Neural crest cell (in vitro differentiated cells): ENCODE measurements around the gene TM9SF3. TPM values are rescaled to one million over a fixed set of nuclear protein-coding genes. Genes with fewer than 3 reads are reported as not detected.
A peak's percentile ranks its signal among the peaks of the same experiment; 100 is the strongest.

Experiments used
- DNase-seq: peaks from one replicate; pipeline ENCODE4 v3.0.0; 2021; ENCODE audit warnings: low read depth, mixed read lengths, low spot score
- H3K27ac Mint-ChIP-seq: one replicate; pipeline ENCODE4 v1.8.0; 2021; ENCODE audit warnings: mild to moderate bottlenecking, mixed read lengths; ENCODE audit not compliant: unreplicated experiment
- H3K27me3 Mint-ChIP-seq: 2 replicates; pipeline ENCODE4 v1.8.0; 2021; ENCODE audit warnings: low read depth, mild to moderate bottlenecking, mixed read lengths
- H3K36me3 Mint-ChIP-seq: 2 replicates; pipeline ENCODE4 v1.8.0; 2021; ENCODE audit warnings: low read depth, mild to moderate bottlenecking, mixed read lengths
- H3K4me1 Mint-ChIP-seq: 2 replicates; pipeline ENCODE4 v1.8.0; 2021; ENCODE audit warnings: mixed read lengths
- H3K4me3 Mint-ChIP-seq: one replicate; pipeline ENCODE4 v1.8.0; 2021; ENCODE audit warnings: mild to moderate bottlenecking, mixed read lengths
- H3K9me3 Mint-ChIP-seq: 2 replicates; pipeline ENCODE4 v1.8.0; 2021; ENCODE audit warnings: mixed read lengths
- total RNA-seq: library from RNA; stranded (reverse); gene quantifications from 2 replicates; pipeline ENCODE4 v1.2.1, GENCODE V29; 2021
- TF ChIP-seq, protein P1 (sequence below): fragments of 200-600 bp; sonication (generic); conservative IDR thresholded peaks from 2 replicates; pipeline ENCODE4 v1.5.0; 2021; ENCODE audit warnings: antibody characterized with exemption, mild to moderate bottlenecking

TM9SF3 gene
- total RNA-seq, 1 donor from 2014 or later, result 110 TPM

DNA sequence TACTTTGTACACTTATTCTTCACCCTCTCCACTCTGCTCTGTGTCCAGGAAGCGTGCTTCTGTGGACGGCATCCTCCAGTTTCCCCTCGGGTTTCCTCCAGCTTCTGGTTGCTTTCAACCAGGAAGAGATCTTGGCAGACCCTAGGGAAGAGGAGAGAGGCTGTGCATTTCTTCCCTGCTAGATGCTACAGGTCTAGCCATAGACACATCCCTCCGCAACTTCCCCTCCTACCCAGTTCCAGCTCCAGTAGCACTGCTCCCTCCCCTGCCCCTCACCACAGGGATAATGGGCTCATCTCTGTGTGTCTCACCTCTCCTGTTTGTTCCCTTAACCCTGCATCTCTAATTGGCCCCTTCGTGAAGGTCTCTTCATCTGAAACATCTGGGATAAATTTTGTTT is 89.4 kb downstream of the TM9SF3 start:
- Mint-ChIP-seq H3K36me3 (no peaks in the 10 kb centered on the region), H3K9me3 (peaks cover 2% of the 10 kb centered on the region), H3K4me1 (peaks cover 25% of the 10 kb centered on the region), H3K27me3 (peaks cover 4% of the 10 kb centered on the region), H3K4me3 (no peak overlapping the region), H3K27ac (no peak overlapping the region)
- no peak for DNase-seq
- TF ChIP-seq, protein P1, sequence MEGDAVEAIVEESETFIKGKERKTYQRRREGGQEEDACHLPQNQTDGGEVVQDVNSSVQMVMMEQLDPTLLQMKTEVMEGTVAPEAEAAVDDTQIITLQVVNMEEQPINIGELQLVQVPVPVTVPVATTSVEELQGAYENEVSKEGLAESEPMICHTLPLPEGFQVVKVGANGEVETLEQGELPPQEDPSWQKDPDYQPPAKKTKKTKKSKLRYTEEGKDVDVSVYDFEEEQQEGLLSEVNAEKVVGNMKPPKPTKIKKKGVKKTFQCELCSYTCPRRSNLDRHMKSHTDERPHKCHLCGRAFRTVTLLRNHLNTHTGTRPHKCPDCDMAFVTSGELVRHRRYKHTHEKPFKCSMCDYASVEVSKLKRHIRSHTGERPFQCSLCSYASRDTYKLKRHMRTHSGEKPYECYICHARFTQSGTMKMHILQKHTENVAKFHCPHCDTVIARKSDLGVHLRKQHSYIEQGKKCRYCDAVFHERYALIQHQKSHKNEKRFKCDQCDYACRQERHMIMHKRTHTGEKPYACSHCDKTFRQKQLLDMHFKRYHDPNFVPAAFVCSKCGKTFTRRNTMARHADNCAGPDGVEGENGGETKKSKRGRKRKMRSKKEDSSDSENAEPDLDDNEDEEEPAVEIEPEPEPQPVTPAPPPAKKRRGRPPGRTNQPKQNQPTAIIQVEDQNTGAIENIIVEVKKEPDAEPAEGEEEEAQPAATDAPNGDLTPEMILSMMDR, result no peak

DNA sequence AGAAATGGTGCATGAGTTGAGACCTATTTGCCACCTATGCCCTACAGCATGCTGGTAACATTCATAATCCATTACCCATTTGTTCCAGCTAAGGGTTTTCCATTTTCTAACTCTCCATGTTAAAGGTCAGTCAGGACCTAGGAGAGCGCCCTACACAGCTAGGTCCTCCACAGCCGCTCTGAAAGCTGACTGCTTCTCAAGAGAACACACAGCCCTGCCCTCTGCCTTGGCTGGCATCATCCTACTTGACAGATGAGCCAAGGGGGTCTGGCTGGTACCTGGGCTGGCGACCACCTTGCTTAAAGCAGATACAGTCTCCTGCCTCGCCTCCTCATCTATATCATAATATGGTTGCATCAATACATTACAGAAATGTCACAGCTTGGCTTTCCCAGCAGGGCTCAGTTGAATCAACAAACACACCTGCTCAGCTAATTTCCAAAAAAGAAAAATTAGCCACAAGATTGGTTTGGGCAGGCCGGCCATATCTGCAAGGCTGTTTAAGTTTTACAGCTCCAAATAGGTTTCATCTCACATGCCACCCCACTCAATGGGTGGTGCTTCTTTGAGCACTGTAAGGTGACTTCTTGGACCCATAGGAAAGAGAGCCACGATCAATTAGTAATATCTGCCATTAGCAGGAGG is 90.4 kb downstream of the TM9SF3 start:
- TF ChIP-seq, protein P1, result no peak
- Mint-ChIP-seq H3K4me1 (peaks cover 25% of the 10 kb centered on the region), H3K27me3 (peaks cover 4% of the 10 kb centered on the region), H3K36me3 (no peaks in the 10 kb centered on the region), H3K4me3 (no peak overlapping the region), H3K27ac (no peak overlapping the region), H3K9me3 (peaks cover 2% of the 10 kb centered on the region)
- peak; percentile 33 for DNase-seq

DNA sequence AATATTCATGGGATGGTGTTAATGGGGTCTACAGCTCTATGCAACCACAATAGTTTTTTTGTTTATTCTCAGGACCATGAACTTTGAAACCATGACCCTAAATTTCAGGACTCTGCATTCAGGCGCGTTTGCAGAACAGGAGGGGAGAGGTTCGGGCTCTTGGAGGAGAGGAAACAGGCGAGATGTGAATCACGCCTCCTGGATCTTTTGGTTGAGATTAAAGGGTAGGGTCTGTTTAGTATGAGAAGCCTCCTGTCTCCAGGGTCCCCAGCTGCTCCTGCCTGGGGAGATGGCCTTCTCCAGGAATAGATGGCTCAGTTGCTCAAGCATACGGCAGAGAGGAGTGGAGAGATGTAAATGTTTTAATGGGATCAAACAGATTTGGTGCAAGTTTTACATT is 91.3 kb downstream of the TM9SF3 start:
- TF ChIP-seq, protein P1, result no peak
- no peak overlapping the region for H3K27ac Mint-ChIP-seq
- H3K9me3 Mint-ChIP-seq, result peaks cover 2% of the 10 kb centered on the region
- peak overlapping the region; percentile 0 for H3K4me3 Mint-ChIP-seq
- H3K27me3 Mint-ChIP-seq, result peaks cover 4% of the 10 kb centered on the region
- H3K4me1 Mint-ChIP-seq, result peaks cover 25% of the 10 kb centered on the region
- H3K36me3 Mint-ChIP-seq, result no peaks in the 10 kb centered on the region
- no peak for DNase-seq

DNA sequence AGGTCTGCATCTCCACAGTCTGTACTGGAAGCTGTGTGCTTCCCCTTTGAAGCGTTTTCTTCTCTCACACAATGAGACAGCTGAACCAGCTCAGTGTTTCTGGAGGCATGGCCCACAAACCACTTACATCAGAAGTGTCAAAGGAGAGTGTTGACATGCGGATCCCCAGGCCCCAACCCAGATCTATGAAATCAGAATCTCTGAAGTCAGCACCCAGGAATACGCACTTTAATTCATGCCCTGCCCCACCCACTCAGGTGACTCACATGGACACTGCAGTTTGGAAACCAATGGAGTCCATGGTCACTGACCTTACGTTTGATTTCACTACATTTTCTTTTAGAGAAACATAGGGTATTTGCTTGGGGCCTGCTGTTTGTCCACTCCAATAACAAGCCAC is 92.1 kb downstream of the TM9SF3 start:
- TF ChIP-seq, protein P1, result no peak
- H3K27me3 Mint-ChIP-seq, result peaks cover 4% of the 10 kb centered on the region
- no peak overlapping the region for H3K4me3 Mint-ChIP-seq
- peaks cover 25% of the 10 kb centered on the region for H3K4me1 Mint-ChIP-seq
- DNase-seq, result no peak
- H3K27ac Mint-ChIP-seq, result no peak overlapping the region
- H3K9me3 Mint-ChIP-seq, result peaks cover 2% of the 10 kb centered on the region
- H3K36me3 Mint-ChIP-seq, result no peaks in the 10 kb centered on the region

DNA sequence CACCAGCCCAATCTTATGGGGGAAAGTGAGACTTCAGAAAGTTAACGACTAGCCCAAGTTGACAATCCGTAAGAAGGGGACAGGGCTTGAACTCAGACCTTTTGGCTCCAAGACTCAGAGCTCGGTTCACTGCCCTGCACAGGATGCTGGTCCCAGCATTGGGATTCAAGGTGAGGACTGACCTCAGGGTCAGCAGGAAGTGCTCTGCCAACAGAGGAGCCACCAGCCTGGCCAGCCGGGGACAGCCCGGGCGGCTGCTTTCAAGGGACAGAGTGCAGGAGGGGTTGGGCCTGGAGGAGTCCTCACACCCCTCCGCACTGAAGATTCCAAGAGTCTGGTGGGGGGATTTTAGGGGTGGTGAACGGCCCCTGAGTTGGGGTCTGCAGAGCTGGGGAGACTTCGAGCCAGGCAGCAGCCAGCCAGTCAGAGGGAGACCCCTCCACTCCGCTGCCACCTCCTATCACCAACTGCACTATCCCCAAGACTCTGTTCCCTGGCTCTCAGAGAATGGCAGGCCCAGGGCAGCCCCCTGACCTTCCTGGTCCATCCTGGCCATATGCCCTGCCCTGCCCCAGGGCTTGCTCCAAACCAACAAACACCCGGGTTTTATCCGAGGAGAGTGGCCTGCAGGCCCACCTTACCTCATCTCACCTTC is 92.8 kb downstream of the TM9SF3 start:
- Mint-ChIP-seq H3K27ac (no peak overlapping the region), H3K27me3 (peaks cover 4% of the 10 kb centered on the region), H3K9me3 (peaks cover 2% of the 10 kb centered on the region), H3K4me3 (no peak overlapping the region), H3K4me1 (peaks cover 25% of the 10 kb centered on the region), H3K36me3 (no peaks in the 10 kb centered on the region)
- TF ChIP-seq, protein P1, result no peak
- no peak for DNase-seq
